GM12864 (cell line): Measurements from ENCODE around the gene BCL11A.

Experiments used
- DNase-seq: peaks from one replicate; pipeline ENCODE4 v3.0.0-alpha.2; 2011; ENCODE audit warnings: low read depth
- H3K4me3 ChIP-seq: 2 replicates; pipeline ENCODE4 v1.5.1; 2011; ENCODE audit warnings: mild to moderate bottlenecking, low read depth, low read length, control low read depth
- TF ChIP-seq, protein P1 (sequence below): IDR thresholded peaks from 2 replicates; pipeline ENCODE4 v1.5.1; 2011; ENCODE audit warnings: low read depth, mild to moderate bottlenecking, moderate library complexity, low read length, control low read depth, inconsistent platforms; ENCODE audit errors: missing control alignments

The BCL11A gene

DNA sequence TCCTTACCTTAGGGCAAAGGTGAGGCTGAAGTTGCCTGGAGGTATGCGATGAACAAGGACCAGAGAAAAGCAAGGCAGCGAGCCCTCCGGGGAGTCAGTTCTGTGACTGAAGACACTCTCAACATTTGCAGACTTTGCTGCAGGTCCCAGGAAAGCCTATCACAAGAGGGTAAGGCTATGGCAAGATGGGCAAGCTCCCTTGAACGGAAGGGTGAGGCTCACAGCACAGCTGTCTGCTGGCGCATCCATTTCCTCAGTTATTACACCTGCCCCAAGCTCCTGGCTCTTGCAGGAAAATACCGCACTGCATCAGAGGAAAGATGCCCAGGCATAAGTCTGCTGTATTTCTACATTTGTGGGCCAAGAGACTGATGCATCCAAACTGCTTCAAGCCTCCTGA is 141.4 kb downstream of the BCL11A start:
- TF ChIP-seq, protein P1, sequence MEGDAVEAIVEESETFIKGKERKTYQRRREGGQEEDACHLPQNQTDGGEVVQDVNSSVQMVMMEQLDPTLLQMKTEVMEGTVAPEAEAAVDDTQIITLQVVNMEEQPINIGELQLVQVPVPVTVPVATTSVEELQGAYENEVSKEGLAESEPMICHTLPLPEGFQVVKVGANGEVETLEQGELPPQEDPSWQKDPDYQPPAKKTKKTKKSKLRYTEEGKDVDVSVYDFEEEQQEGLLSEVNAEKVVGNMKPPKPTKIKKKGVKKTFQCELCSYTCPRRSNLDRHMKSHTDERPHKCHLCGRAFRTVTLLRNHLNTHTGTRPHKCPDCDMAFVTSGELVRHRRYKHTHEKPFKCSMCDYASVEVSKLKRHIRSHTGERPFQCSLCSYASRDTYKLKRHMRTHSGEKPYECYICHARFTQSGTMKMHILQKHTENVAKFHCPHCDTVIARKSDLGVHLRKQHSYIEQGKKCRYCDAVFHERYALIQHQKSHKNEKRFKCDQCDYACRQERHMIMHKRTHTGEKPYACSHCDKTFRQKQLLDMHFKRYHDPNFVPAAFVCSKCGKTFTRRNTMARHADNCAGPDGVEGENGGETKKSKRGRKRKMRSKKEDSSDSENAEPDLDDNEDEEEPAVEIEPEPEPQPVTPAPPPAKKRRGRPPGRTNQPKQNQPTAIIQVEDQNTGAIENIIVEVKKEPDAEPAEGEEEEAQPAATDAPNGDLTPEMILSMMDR: no peak
- no peak for DNase-seq
- no peak overlapping the region for H3K4me3 ChIP-seq

DNA sequence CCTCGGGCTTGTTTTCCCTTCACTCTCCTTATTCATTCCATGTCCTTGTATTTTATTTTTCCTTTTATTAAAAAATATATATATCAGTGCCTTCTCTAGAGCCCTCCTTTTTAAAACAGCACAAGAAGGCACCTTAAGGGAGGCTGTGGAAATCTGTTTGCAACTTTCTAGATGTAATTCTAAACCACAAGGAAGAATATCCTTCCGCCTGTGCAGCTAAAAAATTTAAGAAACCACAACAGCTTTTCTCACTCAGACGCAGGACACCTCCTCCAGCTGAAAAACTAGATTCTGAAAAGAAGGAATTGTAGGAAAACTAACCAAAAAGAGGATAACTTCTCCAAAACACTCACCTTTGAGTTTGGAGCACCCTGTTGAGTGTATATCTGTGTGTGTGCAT is 142.2 kb downstream of the BCL11A start:
- H3K4me3 ChIP-seq: no peak overlapping the region
- no peak for DNase-seq
- TF ChIP-seq, protein P1: no peak

DNA sequence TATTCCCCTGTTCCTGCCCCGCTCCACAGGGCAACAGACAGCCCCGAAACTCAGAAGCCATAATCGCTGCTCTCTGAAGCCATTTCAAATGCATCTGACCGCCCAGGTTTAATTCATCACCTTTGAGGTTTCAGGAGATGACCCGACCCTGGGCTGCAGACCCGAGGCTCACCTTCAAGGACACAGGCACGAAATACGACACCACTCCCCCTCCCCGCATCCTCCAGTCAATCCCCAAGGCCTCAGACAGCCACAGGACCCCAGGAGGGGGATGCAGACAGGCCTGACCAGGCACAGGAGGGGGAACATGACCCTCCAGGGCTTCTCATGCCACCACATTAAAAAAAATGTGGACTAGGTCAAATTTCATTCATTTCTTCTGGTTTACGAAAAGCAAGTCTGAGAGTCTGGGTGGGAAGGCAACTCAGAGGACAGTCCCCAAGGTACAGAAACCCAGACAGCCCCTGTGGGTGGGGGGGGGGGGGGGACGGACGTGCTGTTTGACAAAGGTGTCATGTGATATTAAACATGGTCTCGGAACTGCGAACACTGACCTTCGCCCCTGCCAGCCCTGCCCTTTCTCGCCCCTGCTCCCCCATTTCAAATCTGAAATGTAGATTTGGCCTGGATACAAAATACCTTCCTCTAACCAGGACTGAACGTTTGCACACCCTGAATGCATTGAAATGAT is 142.9 kb downstream of the BCL11A start:
- TF ChIP-seq, protein P1: no peak
- no peak overlapping the region for H3K4me3 ChIP-seq
- no peak for DNase-seq

GRCh38 chr2:60409531-60409871 is 144.0 kb downstream of the BCL11A start:
- no peak overlapping the region for H3K4me3 ChIP-seq
- TF ChIP-seq, protein P1: no peak
- DNase-seq: no peak

GRCh38 chr2:60408811-60409530 is 144.5 kb downstream of the BCL11A start:
- TF ChIP-seq, protein P1: no peak
- no peak for DNase-seq
- no peak overlapping the region for H3K4me3 ChIP-seq

DNA sequence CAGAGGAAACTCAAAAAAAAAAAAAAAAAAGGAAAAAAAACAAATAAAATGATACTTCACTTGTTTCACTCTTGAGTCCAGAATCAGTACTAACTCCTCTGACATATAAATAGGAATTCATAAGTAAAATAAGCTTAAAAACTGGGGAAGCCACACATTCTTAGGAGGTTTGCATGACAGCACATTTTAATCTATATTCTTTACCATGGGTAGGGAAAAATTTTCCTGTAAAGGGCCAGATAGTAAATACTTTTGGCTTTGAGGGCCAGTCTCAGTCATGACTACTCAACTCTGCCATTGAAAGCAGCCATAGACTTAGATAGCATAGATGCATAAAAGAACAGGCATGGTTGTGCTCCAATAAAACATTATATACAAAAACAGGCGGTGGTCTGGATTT is 145.2 kb downstream of the BCL11A start:
- H3K4me3 ChIP-seq: no peak overlapping the region
- TF ChIP-seq, protein P1: no peak
- DNase-seq: no peak

DNA sequence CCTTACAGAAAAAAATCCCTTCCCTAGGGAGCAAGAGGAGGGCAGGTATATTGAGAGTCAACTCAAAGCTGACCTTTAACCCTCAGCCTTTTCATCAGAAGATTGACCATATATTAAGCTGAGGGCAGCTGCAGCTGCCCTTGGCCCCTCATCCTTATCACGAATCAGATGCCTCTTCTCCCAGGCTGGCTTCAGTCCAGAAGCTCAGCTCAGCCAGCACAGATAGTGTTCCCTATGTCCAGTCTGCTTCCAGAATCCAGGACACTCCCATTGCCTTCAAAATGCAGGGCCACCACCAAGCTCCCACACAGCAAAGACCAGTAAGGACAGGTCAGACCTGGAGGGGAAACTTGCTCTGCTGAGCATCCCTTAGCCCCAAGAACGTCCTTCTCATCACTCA is 146.1 kb downstream of the BCL11A start:
- DNase-seq: no peak
- TF ChIP-seq, protein P1: no peak
- H3K4me3 ChIP-seq: no peak overlapping the region
